GM23338 (cell line): ENCODE results near the gene NCOA7.

Source experiments
- CREB1 ChIP-seq: fragments of 250-450 bp; sonication (Bioruptor Pico); IDR thresholded peaks from 2 replicates; pipeline ENCODE4 v1.5.0; 2020; ENCODE audit warnings: low read depth, mild to moderate bottlenecking, moderate library complexity
- EZH2 ChIP-seq: fragments of 200-600 bp; sonication (generic); IDR thresholded peaks from one replicate; pipeline ENCODE4 v1.8.0; 2017; ENCODE audit warnings: antibody characterized with exemption, mild to moderate bottlenecking, low read depth; ENCODE audit not compliant: unreplicated experiment
- EZH2phosphoT487 ChIP-seq: fragments of 200-600 bp; sonication (generic); IDR thresholded peaks from one replicate; pipeline ENCODE4 v1.8.1; 2018; ENCODE audit warnings: antibody characterized with exemption; ENCODE audit not compliant: unreplicated experiment
- JUNB ChIP-seq: IDR thresholded peaks from one replicate; pipeline ENCODE4 v1.6.1; 2016; ENCODE audit warnings: antibody characterized with exemption; ENCODE audit not compliant: unreplicated experiment
- NANOG ChIP-seq: IDR thresholded peaks from 2 replicates; pipeline ENCODE4 v1.6.1; 2016; ENCODE audit warnings: antibody characterized with exemption, borderline replicate concordance
- POLR2AphosphoS5 ChIP-seq: IDR thresholded peaks from 2 replicates; pipeline ENCODE4 v1.6.1; 2016; ENCODE audit warnings: antibody characterized with exemption, low read depth
- REST ChIP-seq: IDR thresholded peaks from one replicate; pipeline ENCODE4 v1.6.1; 2018; ENCODE audit warnings: antibody characterized with exemption; ENCODE audit not compliant: unreplicated experiment
- STAT1 ChIP-seq: IDR thresholded peaks from one replicate; pipeline ENCODE4 v1.6.1; 2016; ENCODE audit warnings: antibody characterized with exemption; ENCODE audit not compliant: unreplicated experiment
- ZNF114 ChIP-seq: fragments of 250-450 bp; sonication (Bioruptor Pico); IDR thresholded peaks from 2 replicates; pipeline ENCODE4 v1.5.0; 2020; ENCODE audit warnings: mild to moderate bottlenecking, moderate library complexity
- TF ChIP-seq, protein P1 (sequence below), 2 experiments: fragments of 200-600 bp in 1 of 2; sonication (generic) in 1 of 2; conservative IDR thresholded peaks; 2 replicates each; pipeline versions ENCODE4 v1.5.1 to v1.6.1; 2016 to 2017; ENCODE audit warnings: antibody characterized with exemption in 2 of 2, low read depth in 2 of 2, mild to moderate bottlenecking in 2 of 2, moderate library complexity in 1 of 2

- TF ChIP-seq, protein P1, sequence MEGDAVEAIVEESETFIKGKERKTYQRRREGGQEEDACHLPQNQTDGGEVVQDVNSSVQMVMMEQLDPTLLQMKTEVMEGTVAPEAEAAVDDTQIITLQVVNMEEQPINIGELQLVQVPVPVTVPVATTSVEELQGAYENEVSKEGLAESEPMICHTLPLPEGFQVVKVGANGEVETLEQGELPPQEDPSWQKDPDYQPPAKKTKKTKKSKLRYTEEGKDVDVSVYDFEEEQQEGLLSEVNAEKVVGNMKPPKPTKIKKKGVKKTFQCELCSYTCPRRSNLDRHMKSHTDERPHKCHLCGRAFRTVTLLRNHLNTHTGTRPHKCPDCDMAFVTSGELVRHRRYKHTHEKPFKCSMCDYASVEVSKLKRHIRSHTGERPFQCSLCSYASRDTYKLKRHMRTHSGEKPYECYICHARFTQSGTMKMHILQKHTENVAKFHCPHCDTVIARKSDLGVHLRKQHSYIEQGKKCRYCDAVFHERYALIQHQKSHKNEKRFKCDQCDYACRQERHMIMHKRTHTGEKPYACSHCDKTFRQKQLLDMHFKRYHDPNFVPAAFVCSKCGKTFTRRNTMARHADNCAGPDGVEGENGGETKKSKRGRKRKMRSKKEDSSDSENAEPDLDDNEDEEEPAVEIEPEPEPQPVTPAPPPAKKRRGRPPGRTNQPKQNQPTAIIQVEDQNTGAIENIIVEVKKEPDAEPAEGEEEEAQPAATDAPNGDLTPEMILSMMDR (conservative IDR thresholded peaks at IDR 0.05; ENCODE audit: low read depth in 2 of 2): no peak
- TF ChIP-seq POLR2AphosphoS5: no peak
- no peak for TF ChIP-seq EZH2
- TF ChIP-seq EZH2phosphoT487: no peak
- no peak for TF ChIP-seq REST
- no peak for TF ChIP-seq CREB1 (CRISPR knock-in tag)
- TF ChIP-seq NANOG: no peak
- TF ChIP-seq ZNF114: no peak
- TF ChIP-seq JUNB: no peak
- TF ChIP-seq STAT1: no peak
These were observed 6.4 kb upstream of the NCOA7 start for GRCh38 chr6:125784365-125784764.
